H1 (cell line): ENCODE data around the gene CCDC38. TPM values are rescaled to one million over a fixed set of nuclear protein-coding genes. Genes with fewer than 3 reads are reported as not detected.

Source experiments
- ATF2 ChIP-seq: IDR thresholded peaks from 2 replicates; pipeline ENCODE4 v1.6.1; 2012; ENCODE audit warnings: low read length, inconsistent platforms
- CHD7 ChIP-seq: fragments of 300-600 bp; sonication (generic); IDR thresholded peaks from 2 replicates; pipeline ENCODE4 v1.7.1; 2012; ENCODE audit warnings: low read length, moderate library complexity, mild to moderate bottlenecking, inconsistent platforms; ENCODE audit not compliant: insufficient replicate concordance
- CTBP2 ChIP-seq: IDR thresholded peaks from 2 replicates; pipeline ENCODE4 v1.7.0; 2011; ENCODE audit warnings: borderline replicate concordance, mild to moderate bottlenecking, moderate library complexity, mixed read lengths, low read length; ENCODE audit not compliant: insufficient read depth, insufficient read length
- EZH2 ChIP-seq: fragments of 200-600 bp; sonication (generic); IDR thresholded peaks from 2 replicates; pipeline ENCODE4 v1.7.1; 2012; ENCODE audit warnings: low read depth, mild to moderate bottlenecking, moderate library complexity, low read length, inconsistent platforms; ENCODE audit not compliant: severe bottlenecking
- KDM1A ChIP-seq: fragments of 200-600, 300-600 bp; sonication (generic); IDR thresholded peaks from 2 replicates; pipeline ENCODE4 v1.7.1; 2016; ENCODE audit warnings: mild to moderate bottlenecking, low read length, borderline replicate concordance
- TAF1 ChIP-seq: IDR thresholded peaks from 2 replicates; pipeline ENCODE4 v1.6.1; 2011; ENCODE audit warnings: mild to moderate bottlenecking, low read depth, low read length
- YY1 ChIP-seq: IDR thresholded peaks from 2 replicates; pipeline ENCODE4 v1.6.1; 2011; ENCODE audit warnings: low read depth, mild to moderate bottlenecking, low read length
- polyA plus RNA-seq, 7 experiments: library from polyadenylated mRNA; depleted of rRNA in 3 of 7; stranded (reverse) in 5 of 7; unstranded in 2 of 7; fragments of >200 nt in 5 of 7; fragments of 200-250 nt in 2 of 7; gene quantifications; 1 replicate in 5 of 7; 2 replicates in 1 of 7; 4 replicates in 1 of 7; pipeline versions ENCODE4 v1.2.1 to v1.2.3, GENCODE V29; 2011 to 2013; ENCODE audit warnings: missing spikeins in 2 of 7, mixed read lengths in 2 of 7
- total RNA-seq: library from RNA; stranded (reverse); fragmentation: NEBNext Ultra II Directional; extraction: Animal tissue kit (Norgen Biotek cat#: 25700); gene quantifications from 2 replicates; pipeline ENCODE4 v1.2.1, GENCODE V29; 2021

CCDC38 gene
- total and polyA plus RNA-seq, 2 of the 8 experiments (the other 6 are each of a cell fraction or from before 2014, with no cell fraction given): not detected

GRCh38 chr12:95858451-95859343 lies 83.7 kb downstream of the CCDC38 start, which contains the start of gene SNRPF (continued):
- TF ChIP-seq CHD7: no peak
- peak; percentile 97 for TF ChIP-seq YY1
- TF ChIP-seq CTBP2: no peak
- TF ChIP-seq ATF2: 0 out of 2 replicates have a peak, but pooled peaks have one; percentile 14
- peak; percentile 94 for TF ChIP-seq TAF1
- no peak for TF ChIP-seq EZH2
- no peak for TF ChIP-seq KDM1A
